ENCODE results near the gene HELQ. TPM values are rescaled to one million over a fixed set of nuclear protein-coding genes. Genes with fewer than 3 reads are reported as not detected.
A peak's percentile ranks its signal among the peaks of the same experiment; 100 is the strongest.

Gene HELQ
- total and polyA plus RNA-seq, 2 of the 13 experiments (the other 11 are each of a cell fraction or from before 2014, with no cell fraction given), result 6.6 to 10.8 TPM

DNA sequence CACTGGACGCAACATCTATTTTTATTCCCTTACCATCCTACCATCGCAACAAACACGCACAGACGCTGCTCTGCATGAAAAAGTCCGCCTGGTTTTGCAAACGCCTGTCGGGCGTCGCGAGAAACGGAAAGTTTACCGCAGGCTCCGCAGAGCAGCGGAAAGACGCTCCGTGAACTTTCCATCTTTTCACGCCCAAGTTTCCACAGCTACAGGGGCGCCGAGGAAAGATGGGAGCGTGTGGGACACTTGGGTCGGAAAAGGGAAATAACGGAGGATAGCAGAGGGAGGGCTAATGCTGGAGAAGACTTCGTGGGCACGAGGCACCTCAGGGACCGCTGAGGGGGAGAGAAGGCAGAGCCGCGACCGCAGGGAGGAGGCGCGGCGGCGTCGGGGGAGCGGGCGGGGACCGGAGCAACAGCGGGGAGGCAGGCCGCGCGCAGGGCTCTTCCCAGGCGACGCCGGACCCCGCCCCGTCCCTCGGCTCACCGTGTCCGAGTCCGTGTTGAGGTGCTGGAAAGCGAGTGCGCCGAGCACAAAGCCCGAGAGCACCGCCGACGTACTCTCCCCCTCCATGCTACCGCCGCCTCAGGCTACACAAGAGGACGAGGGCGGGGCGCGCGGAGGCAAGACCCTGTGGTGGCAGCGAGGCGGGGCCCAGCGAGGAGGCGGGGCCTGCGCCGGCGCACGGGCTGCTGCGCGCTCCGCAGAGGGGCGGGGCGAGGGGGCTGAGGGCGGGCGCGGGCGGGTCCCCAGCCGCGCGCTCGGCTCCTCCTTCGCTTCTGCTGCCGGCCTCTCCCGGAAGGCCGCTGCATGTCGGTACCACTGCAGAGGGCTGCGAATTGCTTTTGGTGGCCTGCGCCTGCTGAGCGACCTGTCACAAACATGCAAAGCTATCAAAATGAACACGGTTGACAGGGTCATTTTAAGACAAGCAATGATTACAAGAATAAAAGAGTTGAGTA is 29.2 kb upstream of the HELQ start, which contains the start of gene ABRAXAS1 (continued):
- TF ChIP-seq CSRNP1 (CRISPR knock-in tag; IDR thresholded peaks at IDR 0.05), result peak; percentile 73; the same call in 1 of the 2 replicates
- TF ChIP-seq RNF2 (conservative IDR thresholded peaks at IDR 0.05; ENCODE audit: low read depth), result peak; percentile 84
- TF ChIP-seq ELF4 (CRISPR knock-in tag; IDR thresholded peaks at IDR 0.05; ENCODE audit: borderline replicate concordance), result no peak
- peak; percentile 65; the same call in 1 of the 2 replicates for TF ChIP-seq ZNF414 (CRISPR knock-in tag; IDR thresholded peaks at IDR 0.05)
- TF ChIP-seq YEATS4 (CRISPR knock-in tag; IDR thresholded peaks at IDR 0.05; ENCODE audit: borderline replicate concordance), result peak; percentile 81
- no peak for TF ChIP-seq ZNF577 (CRISPR knock-in tag; IDR thresholded peaks at IDR 0.05; ENCODE audit: borderline replicate concordance, low read depth)
- TF ChIP-seq ZNF343 (CRISPR knock-in tag; IDR thresholded peaks at IDR 0.05), result peak; percentile 78; the same call in 1 of the 2 replicates
- TF ChIP-seq ZMYM3 (CRISPR knock-in tag; IDR thresholded peaks at IDR 0.05), result no peak
- peak; percentile 89 for TF ChIP-seq POLR2AphosphoS5 (IDR thresholded peaks at IDR 0.05; ENCODE audit: low read depth, low read length)
- peak in 1 of 2 experiments; percentile 29; a peak in 1 of 4 replicates for TF ChIP-seq REST (IDR thresholded peaks at IDR 0.05; ENCODE audit: borderline replicate concordance in 1 of 2, low read depth in 1 of 2, low read length in 2 of 2)
- TF ChIP-seq ZNF569 (CRISPR knock-in tag; IDR thresholded peaks at IDR 0.05; ENCODE audit: borderline replicate concordance), result no peak
- no peak for TF ChIP-seq NFRKB (IDR thresholded peaks at IDR 0.05)
- TF ChIP-seq ZMYM4 (CRISPR knock-in tag; IDR thresholded peaks at IDR 0.05), result peak; percentile 86
- no peak for TF ChIP-seq ZNF484 (CRISPR knock-in tag; IDR thresholded peaks at IDR 0.05; ENCODE audit: borderline replicate concordance, low read depth)
- TF ChIP-seq PCBP2 (optimal IDR thresholded peaks at IDR 0.05; ENCODE audit: low read depth, low read length, poor library complexity, severe bottlenecking), result no peak
- TF ChIP-seq RARG (CRISPR knock-in tag; IDR thresholded peaks at IDR 0.05; ENCODE audit: low read depth), result no peak
- no peak for TF ChIP-seq NONO (IDR thresholded peaks at IDR 0.05)
- peak; percentile 89 for TF ChIP-seq NONO (CRISPR knock-in tag; conservative IDR thresholded peaks at IDR 0.05)
- TF ChIP-seq ZNF24 (IDR thresholded peaks at IDR 0.05), result no peak
- peak; percentile 76 for TF ChIP-seq POGZ (CRISPR knock-in tag; IDR thresholded peaks at IDR 0.05)
- TF ChIP-seq BORCS8-MEF2B (CRISPR knock-in tag; IDR thresholded peaks at IDR 0.05), result peak; percentile 96
- TF ChIP-seq NFE2L2 (IDR thresholded peaks at IDR 0.05; ENCODE audit: low read length), result no peak
- peak; percentile 85 for TF ChIP-seq ZFX (CRISPR knock-in tag; IDR thresholded peaks at IDR 0.05; ENCODE audit: low read depth)
- TF ChIP-seq GPN1 (CRISPR knock-in tag; IDR thresholded peaks at IDR 0.05; ENCODE audit: borderline replicate concordance), result no peak
- TF ChIP-seq FOXM1 (CRISPR knock-in tag; IDR thresholded peaks at IDR 0.05), result 0 out of 2 replicates have a peak, but pooled peaks have one; percentile 53
